Erythroblast (primary cell): ENCODE data around the gene THSD8.
A peak's percentile ranks its signal among the peaks of the same experiment; 100 is the strongest.
"Not testable (repeated sequence)": the region's sequence is repeated elsewhere in the genome, so short reads cannot be mapped to it uniquely, and the experiment has no call there.

ENCODE experiments used
- DNase-seq, 2 experiments: peaks; one replicate each; lab custom pipeline; 2025; lab: John Stamatoyannopoulos, UW
- GATA1 ChIP-seq: IDR thresholded peaks from 2 replicates; pipeline ENCODE4 v1.6.1; 2011; ENCODE audit warnings: low read depth, mild to moderate bottlenecking, control low read depth, low read length, moderate library complexity
- POLR2A ChIP-seq: IDR thresholded peaks from 2 replicates; pipeline ENCODE4 v1.6.1; 2011; ENCODE audit warnings: mild to moderate bottlenecking, low read length

The THSD8 gene

GRCh38 chr19:12792051-12792852 lies 9.6 kb upstream of the THSD8 start:
- TF ChIP-seq GATA1 = no peak
- TF ChIP-seq POLR2A = no peak
- DNase-seq = peak; percentile 78 to 86

GRCh38 chr19:12792853-12793289 lies 9.0 kb upstream of the THSD8 start:
- DNase-seq = no peak
- no peak for TF ChIP-seq GATA1
- TF ChIP-seq POLR2A = no peak

- DNase-seq = peak; percentile 94 to 98
- TF ChIP-seq POLR2A (peak; percentile 93), GATA1 (no peak)
Observed at GRCh38 chr19:12793290-12794195, 8.3 kb upstream of the THSD8 start.

- peak in 1 of 2 experiments; percentile 59 for DNase-seq
- TF ChIP-seq GATA1 (no peak), POLR2A (no peak)
Observed at GRCh38 chr19:12794196-12794941, 7.5 kb upstream of the THSD8 start.

- TF ChIP-seq POLR2A = no peak
- no peak for TF ChIP-seq GATA1
- no peak for DNase-seq
Observed at GRCh38 chr19:12794971-12795381, 6.9 kb upstream of the THSD8 start.

GRCh38 chr19:12796146-12797071 lies 5.5 kb upstream of the THSD8 start:
- peak; percentile 85 to 91 for DNase-seq
- TF ChIP-seq POLR2A (peak; percentile 72), GATA1 (no peak)

GRCh38 chr19:12797141-12797587 lies 4.7 kb upstream of the THSD8 start:
- TF ChIP-seq POLR2A = no peak
- TF ChIP-seq GATA1 = no peak
- DNase-seq = no peak

- not testable (repeated sequence) for DNase-seq
Observed at GRCh38 chr19:12797607-12798006, 4.3 kb upstream of the THSD8 start.

- TF ChIP-seq GATA1 (no peak), POLR2A (no peak)
- DNase-seq = peak in 1 of 2 experiments; percentile 93
Observed at GRCh38 chr19:12799742-12800465, 2.0 kb upstream of the THSD8 start.

GRCh38 chr19:12800466-12800770 lies 1.5 kb upstream of the THSD8 start:
- peak in 1 of 2 experiments; percentile 91 for DNase-seq

GRCh38 chr19:12800923-12801465 lies 875 bp upstream of the THSD8 start:
- TF ChIP-seq POLR2A = no peak
- no peak for TF ChIP-seq GATA1
- DNase-seq = peak; percentile 59 to 72

More at GRCh38 chr19:12800466-12800770, 1.5 kb upstream of the THSD8 start:
- TF ChIP-seq POLR2A (peak; percentile 78), GATA1 (no peak)
